SK-N-SH treated with all-trans-retinoic acid at 6 μM for 48 hours (cell line): ENCODE results near the gene AKAP12.

Experiments used
- ATAC-seq: fragments of 200-7000 bp; cut with Tn5 transposase; 3 replicates; pipeline ENCODE4 v1.9.1; 2020; ENCODE audit warnings: mild to moderate bottlenecking, moderate library complexity
- ARNTL ChIP-seq: fragments of 450-650 bp; formaldehyde crosslinking; IDR thresholded peaks from 2 replicates; pipeline ENCODE4 v1.5.0; 2020; ENCODE audit warnings: low read depth, mild to moderate bottlenecking, moderate library complexity, borderline replicate concordance
- BACH2 ChIP-seq: fragments of 250-450 bp; sonication (Bioruptor Pico); IDR thresholded peaks from 2 replicates; pipeline ENCODE4 v1.9.0; 2021; ENCODE audit warnings: mild to moderate bottlenecking, borderline replicate concordance
- CREB5 ChIP-seq: fragments of 250-450 bp; sonication (Bioruptor Pico); IDR thresholded peaks from 2 replicates; pipeline ENCODE4 v1.5.1; 2020; ENCODE audit warnings: low read depth, mild to moderate bottlenecking, moderate library complexity
- CSDC2 ChIP-seq: fragments of 250-450 bp; sonication (Bioruptor Pico); IDR thresholded peaks from 2 replicates; pipeline ENCODE4 v1.5.0; 2020; ENCODE audit warnings: mild to moderate bottlenecking, moderate library complexity
- CSRNP3 ChIP-seq: fragments of 250-450 bp; sonication (Bioruptor Pico); IDR thresholded peaks from 2 replicates; pipeline ENCODE4 v1.5.1; 2021; ENCODE audit warnings: mild to moderate bottlenecking, moderate library complexity
- ESRRG ChIP-seq: fragments of 250-450 bp; sonication (Bioruptor Pico); IDR thresholded peaks from 2 replicates; pipeline ENCODE4 v1.6.1; 2021; ENCODE audit warnings: mild to moderate bottlenecking
- GLIS3 ChIP-seq: fragments of 250-450 bp; sonication (Bioruptor Pico); IDR thresholded peaks from 2 replicates; pipeline ENCODE4 v1.5.0; 2020; ENCODE audit warnings: mild to moderate bottlenecking, moderate library complexity
- ISL1 ChIP-seq: fragments of 250-450 bp; sonication (Bioruptor Pico); IDR thresholded peaks from 2 replicates; pipeline ENCODE4 v2.1.2; 2022; ENCODE audit warnings: mild to moderate bottlenecking, moderate library complexity
- OSR1 ChIP-seq: fragments of 250-450 bp; sonication (Bioruptor Pico); IDR thresholded peaks from 2 replicates; pipeline ENCODE4 v1.8.0; 2022; ENCODE audit warnings: moderate library complexity, mild to moderate bottlenecking, inconsistent platforms
- PPARA ChIP-seq: fragments of 250-450 bp; sonication (Bioruptor Pico); IDR thresholded peaks from 2 replicates; pipeline ENCODE4 v1.5.0; 2020; ENCODE audit warnings: mild to moderate bottlenecking, borderline replicate concordance
- RARB ChIP-seq: fragments of 250-450 bp; sonication (Bioruptor Pico); IDR thresholded peaks from 2 replicates; pipeline ENCODE4 v1.8.0; 2021; ENCODE audit warnings: mild to moderate bottlenecking, moderate library complexity
- SNAI2 ChIP-seq: fragments of 250-450 bp; sonication (Bioruptor Pico); IDR thresholded peaks from 2 replicates; pipeline ENCODE4 v1.5.0; 2020; ENCODE audit warnings: mild to moderate bottlenecking, moderate library complexity
- TCF4 ChIP-seq: fragments of 250-450 bp; sonication (Bioruptor Pico); IDR thresholded peaks from 2 replicates; pipeline ENCODE4 v1.8.0; 2021; ENCODE audit warnings: mild to moderate bottlenecking, moderate library complexity, borderline replicate concordance
- TOX ChIP-seq: fragments of 250-450 bp; sonication (Bioruptor Pico); IDR thresholded peaks from 2 replicates; pipeline ENCODE4 v1.8.0; 2021; ENCODE audit warnings: mild to moderate bottlenecking, moderate library complexity, borderline replicate concordance
- TSHZ2 ChIP-seq: fragments of 250-450 bp; sonication (Bioruptor Pico); IDR thresholded peaks from 2 replicates; pipeline ENCODE4 v1.5.0; 2020; ENCODE audit warnings: mild to moderate bottlenecking, moderate library complexity
- ZFP3 ChIP-seq: fragments of 250-450 bp; sonication (Bioruptor Pico); IDR thresholded peaks from 2 replicates; pipeline ENCODE4 v1.5.0; 2020; ENCODE audit warnings: mild to moderate bottlenecking, moderate library complexity
- ZNF565 ChIP-seq: fragments of 450-650 bp; formaldehyde crosslinking; conservative IDR thresholded peaks from 2 replicates; pipeline ENCODE4 v1.5.0; 2020; ENCODE audit warnings: low read depth, mild to moderate bottlenecking, moderate library complexity
- ZNF70 ChIP-seq: fragments of 450-650 bp; formaldehyde crosslinking; IDR thresholded peaks from 2 replicates; pipeline ENCODE4 v1.5.0; 2020; ENCODE audit warnings: mild to moderate bottlenecking, moderate library complexity
- TF ChIP-seq, protein P1 (sequence below): fragments of 250-450 bp; sonication (Bioruptor Pico); IDR thresholded peaks from 2 replicates; pipeline ENCODE4 v1.8.0; 2020; ENCODE audit warnings: mild to moderate bottlenecking, moderate library complexity, borderline replicate concordance

The AKAP12 gene

GRCh38 chr6:151197556-151197955, 42.2 kb upstream of the AKAP12 start:
- ATAC-seq: no peak
- TF ChIP-seq ZFP3 (CRISPR knock-in tag) (no peak), ESRRG (CRISPR knock-in tag) (no peak), ISL1 (CRISPR knock-in tag) (no peak), TSHZ2 (CRISPR knock-in tag) (no peak), CREB5 (no peak), TOX (no peak), TCF4 (CRISPR knock-in tag) (no peak), ZNF70 (CRISPR knock-in tag) (no peak)
- TF ChIP-seq, all 23 proteins: peak for 0

- ATAC-seq: no peak
- TF ChIP-seq ZNF565: no peak
- no peak for TF ChIP-seq CSRNP3 (CRISPR knock-in tag)
- no peak for TF ChIP-seq PPARA
- no peak for TF ChIP-seq OSR1 (CRISPR knock-in tag)
- TF ChIP-seq TSHZ2 (CRISPR knock-in tag): no peak
- no peak for TF ChIP-seq RARB (CRISPR knock-in tag)
- no peak for TF ChIP-seq CSDC2 (CRISPR knock-in tag)
- TF ChIP-seq, protein P1, sequence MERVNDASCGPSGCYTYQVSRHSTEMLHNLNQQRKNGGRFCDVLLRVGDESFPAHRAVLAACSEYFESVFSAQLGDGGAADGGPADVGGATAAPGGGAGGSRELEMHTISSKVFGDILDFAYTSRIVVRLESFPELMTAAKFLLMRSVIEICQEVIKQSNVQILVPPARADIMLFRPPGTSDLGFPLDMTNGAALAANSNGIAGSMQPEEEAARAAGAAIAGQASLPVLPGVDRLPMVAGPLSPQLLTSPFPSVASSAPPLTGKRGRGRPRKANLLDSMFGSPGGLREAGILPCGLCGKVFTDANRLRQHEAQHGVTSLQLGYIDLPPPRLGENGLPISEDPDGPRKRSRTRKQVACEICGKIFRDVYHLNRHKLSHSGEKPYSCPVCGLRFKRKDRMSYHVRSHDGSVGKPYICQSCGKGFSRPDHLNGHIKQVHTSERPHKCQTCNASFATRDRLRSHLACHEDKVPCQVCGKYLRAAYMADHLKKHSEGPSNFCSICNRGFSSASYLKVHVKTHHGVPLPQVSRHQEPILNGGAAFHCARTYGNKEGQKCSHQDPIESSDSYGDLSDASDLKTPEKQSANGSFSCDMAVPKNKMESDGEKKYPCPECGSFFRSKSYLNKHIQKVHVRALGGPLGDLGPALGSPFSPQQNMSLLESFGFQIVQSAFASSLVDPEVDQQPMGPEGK (CRISPR knock-in tag): no peak
- TF ChIP-seq GLIS3: no peak
- no peak for TF ChIP-seq TCF4 (CRISPR knock-in tag)
- TF ChIP-seq ESRRG (CRISPR knock-in tag): no peak
- TF ChIP-seq ARNTL (CRISPR knock-in tag): no peak
- no peak for TF ChIP-seq SNAI2
- TF ChIP-seq ISL1 (CRISPR knock-in tag): no peak
- TF ChIP-seq ZNF70 (CRISPR knock-in tag): no peak
- TF ChIP-seq ZFP3 (CRISPR knock-in tag): no peak
- no peak for TF ChIP-seq BACH2 (CRISPR knock-in tag)
Measured at GRCh38 chr6:151199991-151200390, 39.8 kb upstream of the AKAP12 start.

- ATAC-seq: no peak
- TF ChIP-seq TSHZ2 (CRISPR knock-in tag): no peak
- TF ChIP-seq TOX: no peak
- no peak for TF ChIP-seq CSDC2 (CRISPR knock-in tag)
- no peak for TF ChIP-seq ESRRG (CRISPR knock-in tag)
- no peak for TF ChIP-seq ARNTL (CRISPR knock-in tag)
- TF ChIP-seq CREB5: no peak
Measured at GRCh38 chr6:151205721-151206600, 33.8 kb upstream of the AKAP12 start.
